NCI-H128 (cell line): Measurements from ENCODE around the gene HK2.
"Not testable (repeated sequence)": the region's sequence is repeated elsewhere in the genome, so short reads cannot be mapped to it uniquely, and the experiment has no call there.

Experiments used
- DNase-seq: peaks from one replicate; lab custom pipeline; 2025; ENCODE audit not compliant: unreplicated experiment; lab: John Stamatoyannopoulos, UW

The HK2 gene

GRCh38 chr2:74833418-74834233, at the start of gene HK2:
Gene HK2 (plus strand): TSS chr2:74834127. CDS start chr2:74834581, 454 bp downstream.
- peak; percentile 74 for DNase-seq

- no peak for DNase-seq
Observed at GRCh38 chr2:74789271-74789670, 44.7 kb upstream of the HK2 start.

- no peak for DNase-seq
Observed at GRCh38 chr2:74792282-74792681, 41.6 kb upstream of the HK2 start.

- DNase-seq, result not testable (repeated sequence)
Observed at GRCh38 chr2:74794878-74795277, 39.0 kb upstream of the HK2 start.

- DNase-seq, result no peak
Observed at GRCh38 chr2:74806355-74806839, 27.5 kb upstream of the HK2 start.

- no peak for DNase-seq
Observed at GRCh38 chr2:74806920-74807319, 27.0 kb upstream of the HK2 start.

GRCh38 chr2:74812787-74813590, 20.9 kb upstream of the HK2 start:
- DNase-seq, result no peak

GRCh38 chr2:74814102-74814501, 19.8 kb upstream of the HK2 start:
- no peak for DNase-seq

GRCh38 chr2:74815941-74816340, 18.0 kb upstream of the HK2 start:
- no peak for DNase-seq

GRCh38 chr2:74816540-74817303, 17.2 kb upstream of the HK2 start:
- no peak for DNase-seq

- no peak for DNase-seq
Observed at GRCh38 chr2:74817304-74817675, 16.6 kb upstream of the HK2 start.

GRCh38 chr2:74819702-74820101, 14.2 kb upstream of the HK2 start:
- DNase-seq, result no peak

- no peak for DNase-seq
Observed at GRCh38 chr2:74821177-74822126, 12.5 kb upstream of the HK2 start.

- no peak for DNase-seq
Observed at GRCh38 chr2:74822771-74823566, 11.0 kb upstream of the HK2 start.

- no peak for DNase-seq
Observed at GRCh38 chr2:74824679-74825078, 9.2 kb upstream of the HK2 start.

GRCh38 chr2:74828543-74828942, 5.4 kb upstream of the HK2 start:
- DNase-seq, result no peak

- DNase-seq, result no peak
Observed at GRCh38 chr2:74831693-74832530, 2.0 kb upstream of the HK2 start.

- DNase-seq, result not testable (repeated sequence)
Observed at GRCh38 chr2:74834234-74834791, 386 bp downstream of the HK2 start.
